ENCODE measurements around the gene ZNF692. TPM values are rescaled to one million over a fixed set of nuclear protein-coding genes. Genes with fewer than 3 reads are reported as not detected.

The ZNF692 gene
- total and polyA plus RNA-seq, 9 donors = 13.2 to 47.7 (median 35.4) TPM

DNA sequence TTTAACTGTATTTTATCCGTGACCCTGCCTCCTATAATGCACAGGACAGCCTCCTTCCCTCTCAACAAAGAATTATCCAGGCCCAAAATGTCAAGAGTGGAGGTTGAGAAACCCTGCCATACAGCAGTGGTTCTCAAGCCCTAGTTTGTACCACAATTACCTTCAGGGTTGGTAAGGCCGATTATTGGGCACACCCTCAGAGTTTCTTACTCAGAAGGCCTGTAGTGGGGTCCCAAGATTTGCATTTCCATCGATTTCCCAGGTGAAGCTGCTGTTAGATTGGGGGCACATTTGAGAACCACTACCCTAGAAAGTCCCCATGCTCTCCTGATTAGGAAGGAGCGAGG lies 46.8 kb upstream of the ZNF692 start:
- Histone ChIP-seq H3K9me3 (no peaks in the 10 kb centered on the region), H3K27me3 (no peaks in the 10 kb centered on the region), H3K4me3 (peak overlapping the region; percentile 84), H3K27ac (peak overlapping the region; percentile 82 to 93), H3K36me3 (no peaks in the 10 kb centered on the region), H3K4me1 (ENCODE audit: insufficient read depth) (peaks cover 3% of the 10 kb centered on the region)
- DNase-seq = no peak
- TF ChIP-seq POLR2A (IDR thresholded peaks at IDR 0.05) = no peak
- TF ChIP-seq, protein P1, sequence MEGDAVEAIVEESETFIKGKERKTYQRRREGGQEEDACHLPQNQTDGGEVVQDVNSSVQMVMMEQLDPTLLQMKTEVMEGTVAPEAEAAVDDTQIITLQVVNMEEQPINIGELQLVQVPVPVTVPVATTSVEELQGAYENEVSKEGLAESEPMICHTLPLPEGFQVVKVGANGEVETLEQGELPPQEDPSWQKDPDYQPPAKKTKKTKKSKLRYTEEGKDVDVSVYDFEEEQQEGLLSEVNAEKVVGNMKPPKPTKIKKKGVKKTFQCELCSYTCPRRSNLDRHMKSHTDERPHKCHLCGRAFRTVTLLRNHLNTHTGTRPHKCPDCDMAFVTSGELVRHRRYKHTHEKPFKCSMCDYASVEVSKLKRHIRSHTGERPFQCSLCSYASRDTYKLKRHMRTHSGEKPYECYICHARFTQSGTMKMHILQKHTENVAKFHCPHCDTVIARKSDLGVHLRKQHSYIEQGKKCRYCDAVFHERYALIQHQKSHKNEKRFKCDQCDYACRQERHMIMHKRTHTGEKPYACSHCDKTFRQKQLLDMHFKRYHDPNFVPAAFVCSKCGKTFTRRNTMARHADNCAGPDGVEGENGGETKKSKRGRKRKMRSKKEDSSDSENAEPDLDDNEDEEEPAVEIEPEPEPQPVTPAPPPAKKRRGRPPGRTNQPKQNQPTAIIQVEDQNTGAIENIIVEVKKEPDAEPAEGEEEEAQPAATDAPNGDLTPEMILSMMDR (IDR thresholded peaks at IDR 0.05) = no peak
- no peak for TF ChIP-seq EP300 (IDR thresholded peaks at IDR 0.05)
- WGBS, 3 donors = 21 to 27% (median 24%) methylated on average over 4 of the region's 4 CpGs
- intact Hi-C loops (cut with DNase I) = no loop called here

DNA sequence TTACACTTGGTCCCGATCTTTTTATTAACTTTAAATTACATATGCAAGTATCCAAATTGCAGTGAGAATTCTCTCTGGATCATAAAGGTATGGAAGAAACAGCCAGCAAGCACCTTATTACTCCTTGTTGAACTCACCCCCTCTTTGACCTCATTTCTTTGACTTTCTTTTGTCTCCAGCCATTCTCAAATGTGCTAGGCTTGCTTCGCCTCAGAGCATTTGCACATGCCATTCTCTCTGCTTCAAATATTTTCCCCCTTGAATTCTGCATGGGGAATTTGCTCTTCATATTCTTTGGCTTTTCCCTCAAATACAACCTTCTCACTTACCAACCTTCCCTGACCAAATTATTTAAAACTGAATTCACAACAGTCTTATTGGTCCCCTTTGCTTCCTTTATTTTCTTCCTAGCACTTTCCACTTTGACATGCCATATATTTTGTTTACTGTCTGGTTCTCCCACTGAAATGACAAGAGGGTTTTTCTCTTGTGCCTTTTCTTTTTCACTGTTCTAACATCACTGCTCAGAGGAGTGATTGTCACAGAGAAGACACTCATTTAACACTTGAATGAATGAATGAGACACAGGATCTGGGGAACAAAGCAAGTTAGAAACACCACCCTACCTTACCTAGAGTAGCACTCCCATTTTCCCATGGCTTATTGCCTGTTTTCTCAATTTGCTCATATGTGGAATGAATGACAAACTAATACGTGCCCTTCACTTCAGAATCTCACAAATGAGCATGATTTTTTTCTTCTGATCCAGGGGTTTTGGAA lies 45.7 kb upstream of the ZNF692 start:
- no peak overlapping the region for H3K27ac ChIP-seq
- no peak overlapping the region for H3K4me3 ChIP-seq
- TF ChIP-seq POLR2A (IDR thresholded peaks at IDR 0.05) (no peak), EP300 (IDR thresholded peaks at IDR 0.05) (no peak)
- TF ChIP-seq, protein P1 (IDR thresholded peaks at IDR 0.05) = no peak
- no peak for DNase-seq
- no peaks in the 10 kb centered on the region for H3K9me3 ChIP-seq
- intact Hi-C loops (cut with DNase I) = no loop called here
- 85 to 93% (median 87%) methylated on average over 3 of the region's 3 CpGs for WGBS, 3 donors
- H3K27me3 ChIP-seq = no peaks in the 10 kb centered on the region
- H3K4me1 ChIP-seq (ENCODE audit: insufficient read depth) = peaks cover 3% of the 10 kb centered on the region
- H3K36me3 ChIP-seq = no peaks in the 10 kb centered on the region

DNA sequence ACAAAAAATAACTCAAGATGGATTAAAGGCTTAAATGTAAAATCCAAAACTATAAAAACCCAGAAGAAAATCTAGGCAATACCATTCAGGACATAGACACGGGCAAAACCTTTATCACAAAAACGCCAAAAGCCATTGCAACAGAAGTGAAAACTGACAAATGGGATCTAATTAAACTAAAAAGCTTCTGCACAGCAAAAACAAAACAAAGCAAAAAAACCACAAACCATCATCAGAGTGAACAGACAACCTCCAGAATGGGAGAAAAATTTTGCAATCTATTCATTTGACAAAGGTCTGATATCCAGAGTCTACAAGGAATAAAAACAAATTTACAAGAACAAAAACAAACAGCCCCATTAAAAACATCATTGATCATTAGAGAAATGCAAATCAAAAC lies 42.7 kb upstream of the ZNF692 start:
- H3K9me3 ChIP-seq = no peaks in the 10 kb centered on the region
- intact Hi-C loops (cut with DNase I) = no loop called here
- H3K36me3 ChIP-seq = no peaks in the 10 kb centered on the region
- H3K27ac ChIP-seq = no peak overlapping the region
- TF ChIP-seq EP300 (IDR thresholded peaks at IDR 0.05) = no peak
- no peak overlapping the region for H3K4me3 ChIP-seq
- peaks cover 2% of the 10 kb centered on the region for H3K4me1 ChIP-seq (ENCODE audit: insufficient read depth)
- no peak for DNase-seq
- no peaks in the 10 kb centered on the region for H3K27me3 ChIP-seq
- 76 to 80% (median 79%) methylated on average over 2 of the region's 2 CpGs for WGBS, 3 donors

DNA sequence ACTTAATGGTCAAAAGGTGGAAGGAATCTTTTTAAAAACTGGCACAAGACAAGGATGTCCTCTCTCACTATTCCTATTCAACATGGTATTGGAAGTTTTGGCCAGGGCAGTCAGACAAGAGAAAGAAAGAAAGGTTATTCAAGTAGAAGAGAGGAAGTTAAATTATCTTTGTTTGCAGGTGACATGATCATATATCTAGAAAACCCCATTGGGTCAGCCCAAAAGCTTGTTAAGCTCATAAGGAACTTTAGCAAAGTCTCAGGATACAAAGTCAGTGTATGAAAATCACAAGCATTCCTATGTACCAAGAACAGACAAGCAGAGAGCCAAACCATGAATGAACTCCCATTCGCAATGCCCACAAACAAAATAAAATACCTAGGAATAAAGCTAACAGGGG lies 41.8 kb upstream of the ZNF692 start:
- intact Hi-C loops (cut with DNase I) = no loop called here
- no peak for DNase-seq
- Histone ChIP-seq H3K4me3 (no peak overlapping the region), H3K4me1 (ENCODE audit: insufficient read depth) (peaks cover 2% of the 10 kb centered on the region), H3K36me3 (no peaks in the 10 kb centered on the region), H3K9me3 (no peaks in the 10 kb centered on the region), H3K27me3 (no peaks in the 10 kb centered on the region), H3K27ac (no peak overlapping the region)
- TF ChIP-seq, protein P1 (IDR thresholded peaks at IDR 0.05) = no peak
- 91 to 96% (median 91%) methylated on average over 1 of the region's 1 CpG for WGBS, 3 donors

All from ovary (tissue), 9 donors.